ENCODE results near the gene ITPK1.

DNA sequence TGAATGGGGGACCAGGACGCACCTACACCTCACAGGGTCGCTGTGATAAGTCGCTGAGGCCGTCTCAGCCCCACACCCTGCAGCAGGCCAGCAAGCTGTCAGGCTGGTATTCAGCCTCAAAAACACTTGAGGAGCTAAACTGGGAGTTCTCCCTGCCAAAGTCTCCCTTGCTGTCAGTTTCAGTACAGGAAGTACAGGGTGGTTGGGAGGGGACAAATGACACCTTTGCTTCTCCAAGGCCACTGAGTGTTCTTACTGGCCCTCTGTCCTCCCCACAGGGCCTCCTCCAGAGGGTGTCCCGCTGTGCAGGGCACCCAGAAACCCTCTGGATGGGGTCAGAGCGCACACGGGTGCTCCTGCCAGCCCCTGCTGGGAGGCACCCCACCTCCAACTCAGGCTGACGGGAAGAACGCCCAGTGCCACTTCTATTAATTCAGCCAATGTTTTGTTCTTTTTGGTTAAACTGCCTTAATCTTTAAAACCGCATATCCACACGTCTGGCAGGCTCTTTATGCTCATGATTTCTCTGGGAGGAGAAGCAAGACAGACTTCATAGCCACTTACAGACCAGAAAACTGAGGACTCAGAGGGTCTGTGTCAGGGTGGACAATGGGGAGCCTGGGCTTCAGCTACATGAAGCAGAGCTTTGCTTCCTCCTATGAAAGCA lies 75.9 kb downstream of the ITPK1 start:
- TF ChIP-seq, protein P1, sequence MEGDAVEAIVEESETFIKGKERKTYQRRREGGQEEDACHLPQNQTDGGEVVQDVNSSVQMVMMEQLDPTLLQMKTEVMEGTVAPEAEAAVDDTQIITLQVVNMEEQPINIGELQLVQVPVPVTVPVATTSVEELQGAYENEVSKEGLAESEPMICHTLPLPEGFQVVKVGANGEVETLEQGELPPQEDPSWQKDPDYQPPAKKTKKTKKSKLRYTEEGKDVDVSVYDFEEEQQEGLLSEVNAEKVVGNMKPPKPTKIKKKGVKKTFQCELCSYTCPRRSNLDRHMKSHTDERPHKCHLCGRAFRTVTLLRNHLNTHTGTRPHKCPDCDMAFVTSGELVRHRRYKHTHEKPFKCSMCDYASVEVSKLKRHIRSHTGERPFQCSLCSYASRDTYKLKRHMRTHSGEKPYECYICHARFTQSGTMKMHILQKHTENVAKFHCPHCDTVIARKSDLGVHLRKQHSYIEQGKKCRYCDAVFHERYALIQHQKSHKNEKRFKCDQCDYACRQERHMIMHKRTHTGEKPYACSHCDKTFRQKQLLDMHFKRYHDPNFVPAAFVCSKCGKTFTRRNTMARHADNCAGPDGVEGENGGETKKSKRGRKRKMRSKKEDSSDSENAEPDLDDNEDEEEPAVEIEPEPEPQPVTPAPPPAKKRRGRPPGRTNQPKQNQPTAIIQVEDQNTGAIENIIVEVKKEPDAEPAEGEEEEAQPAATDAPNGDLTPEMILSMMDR (conservative IDR thresholded peaks at IDR 0.05), result no peak
- TF ChIP-seq EZH2 (IDR thresholded peaks at IDR 0.05; ENCODE audit: low read depth), result no peak
